HCT116 (cell line): ENCODE measurements around the gene PTHLH. TPM values are rescaled to one million over a fixed set of nuclear protein-coding genes. Genes with fewer than 3 reads are reported as not detected.

ENCODE experiments used
- ATAC-seq: fragments of 200-7000 bp; cut with Tn5 transposase; 2 replicates; pipeline ENCODE4 v1.9.1; 2020; ENCODE audit warnings: mild to moderate bottlenecking, moderate library complexity
- BruUV-seq: library from RNA; stranded (reverse); fragments of 400-500 nt; replicated peaks from 2 replicates; lab custom pipeline; 2021; lab: Mats Ljungman, UMichigan
- CTCF ChIA-PET: fragments of 300-600 bp; sonication (Branson Sonifier 250); formaldehyde crosslinking; loops from one replicate; lab custom pipeline; 2021; ENCODE audit warnings: antibody characterized with exemption; lab: Charles Lee
- POLR2A ChIA-PET: fragments of 300-600, 350-600 bp; sonication (Branson Sonifier 250); formaldehyde crosslinking; loops from one replicate; lab custom pipeline; 2021; ENCODE audit warnings: antibody characterized with exemption; lab: Charles Lee
- RAD21 ChIA-PET, 2 experiments: fragments of 300-600 bp; sonication (Branson Sonifier 250); formaldehyde crosslinking; loops; one replicate each; lab custom pipeline; 2023; ENCODE audit warnings: low total read pairs in 2 of 2; ENCODE audit not compliant: uncharacterized antibody in 2 of 2, unreplicated experiment in 2 of 2, low non-redundant PET in 1 of 2; lab: Charles Lee
- DNase-seq: peaks from one replicate; pipeline ENCODE4 v3.0.0-alpha.2; 2010; ENCODE audit warnings: low read depth, low spot score
- H2AFZ ChIP-seq: fragments of 200-600 bp; shearing (Covaris generic), sonication (generic); 2 replicates; pipeline ENCODE4 v1.6.1; 2017; ENCODE audit warnings: low read depth, mixed run types, mixed read lengths, antibody characterized with exemption, low read length; ENCODE audit not compliant: poor library complexity, severe bottlenecking
- H3K27ac ChIP-seq: 2 replicates; pipeline ENCODE4 v1.5.1; 2012; ENCODE audit warnings: low read depth, low read length
- H3K27me3 ChIP-seq: fragments of 200-600 bp; sonication (generic); 2 replicates; pipeline ENCODE4 v1.6.1; 2016; ENCODE audit warnings: mixed run types, low read length, mixed read lengths; ENCODE audit not compliant: insufficient read depth
- H3K36me3 ChIP-seq, 2 experiments: fragments of 200-500 bp in 1 of 2; fragments of 200-600 bp in 1 of 2; sonication (Bioruptor generic) in 1 of 2; sonication (generic) in 1 of 2; 2 replicates each; pipeline versions ENCODE4 v1.5.1 to v1.6.1; 2014 to 2016; ENCODE audit warnings: low read length in 2 of 2, inconsistent platforms in 1 of 2, mixed read lengths in 1 of 2, mixed run types in 1 of 2; ENCODE audit not compliant: insufficient read depth in 2 of 2, control insufficient read depth in 1 of 2
- H3K4me1 ChIP-seq, 2 experiments: fragments of 200-600 bp in 1 of 2; sonication (generic) in 1 of 2; 2 replicates each; pipeline versions ENCODE4 v1.5.1 to v1.6.1; 2012 to 2017; ENCODE audit warnings: low read length in 2 of 2, inconsistent platforms in 1 of 2, mild to moderate bottlenecking in 1 of 2, mixed read lengths in 1 of 2, mixed run types in 1 of 2, moderate library complexity in 1 of 2; ENCODE audit not compliant: insufficient read depth in 2 of 2, control insufficient read depth in 1 of 2
- H3K4me2 ChIP-seq: fragments of 200-600 bp; sonication (generic); 2 replicates; pipeline ENCODE4 v1.6.1; 2017; ENCODE audit warnings: mixed run types, low read length, mixed read lengths
- H3K4me3 ChIP-seq, 2 experiments: fragments of 200-600 bp in 1 of 2; sonication (generic) in 1 of 2; replicated peaks in 1 of 2; 2 replicates each; pipeline ENCODE4 v1.5.1; 2011 to 2016; ENCODE audit warnings: low read length in 2 of 2, control low read depth in 1 of 2, low read depth in 1 of 2, mild to moderate bottlenecking in 1 of 2, mixed read lengths in 1 of 2, mixed run types in 1 of 2
- H3K79me2 ChIP-seq: fragments of 200-600 bp; sonication (generic); 2 replicates; pipeline ENCODE4 v1.6.1; 2017; ENCODE audit warnings: mild to moderate bottlenecking, mixed run types, low read length, moderate library complexity, mixed read lengths; ENCODE audit not compliant: insufficient read depth
- H3K9ac ChIP-seq: fragments of 200-600 bp; sonication (generic); 2 replicates; pipeline ENCODE4 v1.6.1; 2016; ENCODE audit warnings: low read length, mixed read lengths
- H3K9me2 ChIP-seq: fragments of 200-600 bp; sonication (generic), shearing (Covaris generic); 2 replicates; pipeline ENCODE4 v1.6.1; 2017; ENCODE audit warnings: mixed run types, mild to moderate bottlenecking, moderate library complexity; ENCODE audit not compliant: insufficient read depth
- H3K9me3 ChIP-seq, 2 experiments: fragments of 200-500 bp in 1 of 2; fragments of 200-600 bp in 1 of 2; sonication (Bioruptor generic) in 1 of 2; sonication (generic) in 1 of 2; 2 replicates each; pipeline ENCODE4 v1.6.1; 2014 to 2017; ENCODE audit warnings: low read length in 2 of 2, mixed read lengths in 2 of 2, inconsistent platforms in 1 of 2, low read depth in 1 of 2, mild to moderate bottlenecking in 1 of 2, mixed run types in 1 of 2, moderate library complexity in 1 of 2; ENCODE audit not compliant: control insufficient read depth in 1 of 2, insufficient read depth in 1 of 2
- H4K20me1 ChIP-seq: fragments of 200-600 bp; sonication (generic), shearing (Covaris generic); 2 replicates; pipeline ENCODE4 v1.6.1; 2017; ENCODE audit warnings: mixed run types, mild to moderate bottlenecking, moderate library complexity; ENCODE audit not compliant: insufficient read depth
- CEBPB ChIP-seq: IDR thresholded peaks from 2 replicates; pipeline ENCODE4 v1.6.1; 2012; ENCODE audit warnings: low read depth
- ELF1 ChIP-seq: IDR thresholded peaks from 2 replicates; pipeline ENCODE4 v1.6.1; 2012; ENCODE audit warnings: low read depth, borderline replicate concordance
- EZH2phosphoT487 ChIP-seq: fragments of 200-600 bp; IDR thresholded peaks from 2 replicates; pipeline ENCODE4 v1.6.1; 2018; ENCODE audit warnings: antibody characterized with exemption, borderline replicate concordance
- MAX ChIP-seq: IDR thresholded peaks from 2 replicates; pipeline ENCODE4 v1.6.1; 2012
- POLR2AphosphoS5 ChIP-seq: IDR thresholded peaks from 2 replicates; pipeline ENCODE4 v1.6.1; 2011; ENCODE audit warnings: mild to moderate bottlenecking, low read depth, low read length, moderate library complexity
- RAD21 ChIP-seq: IDR thresholded peaks from 2 replicates; pipeline ENCODE4 v1.6.1; 2012; ENCODE audit warnings: low read depth, mild to moderate bottlenecking
- REST ChIP-seq: IDR thresholded peaks from 2 replicates; pipeline ENCODE4 v1.6.1; 2012; ENCODE audit warnings: low read depth
- SIN3A ChIP-seq: IDR thresholded peaks from 2 replicates; pipeline ENCODE4 v1.6.1; 2012; ENCODE audit warnings: low read depth
- SP1 ChIP-seq: IDR thresholded peaks from 2 replicates; pipeline ENCODE4 v1.6.1; 2012; ENCODE audit warnings: low read depth
- SRF ChIP-seq: IDR thresholded peaks from 2 replicates; pipeline ENCODE4 v1.6.1; 2012; ENCODE audit warnings: low read depth
- TCF7L2 ChIP-seq: IDR thresholded peaks from 2 replicates; pipeline ENCODE4 v1.7.0; 2011; ENCODE audit warnings: borderline replicate concordance, inconsistent platforms; ENCODE audit not compliant: insufficient read depth, insufficient read length; ENCODE audit errors: extremely low read depth
- YY1 ChIP-seq: IDR thresholded peaks from 2 replicates; pipeline ENCODE4 v1.6.1; 2011; ENCODE audit warnings: low read length, low read depth, moderate library complexity, mild to moderate bottlenecking; ENCODE audit not compliant: insufficient replicate concordance; ENCODE audit errors: extremely low read depth
- ZBTB33 ChIP-seq: IDR thresholded peaks from 2 replicates; pipeline ENCODE4 v1.6.1; 2011; ENCODE audit warnings: mild to moderate bottlenecking, low read length, moderate library complexity; ENCODE audit not compliant: insufficient replicate concordance; ENCODE audit errors: extremely low read depth
- ZFX ChIP-seq: fragments of 450-650 bp; IDR thresholded peaks from 2 replicates; pipeline ENCODE4 v1.6.1; 2017
- ZNF274 ChIP-seq: fragments of 200-500 bp; sonication (Bioruptor generic); IDR thresholded peaks from 2 replicates; pipeline ENCODE4 v1.6.1; 2014; ENCODE audit warnings: mild to moderate bottlenecking, low read depth, low read length, inconsistent platforms
- intact Hi-C: fragments of 100-400 bp; cut with micrococcal nuclease; formaldehyde crosslinking; loops from 2 replicates; pipeline ENCODE4 v1.10.0; 2022
- total RNA-seq: library from RNA; stranded (reverse); gene quantifications from one replicate; pipeline ENCODE4 v1.2.1, GENCODE V29; 2021; ENCODE audit not compliant: unreplicated experiment
- TF ChIP-seq, protein P1 (sequence below): IDR thresholded peaks from 2 replicates; pipeline ENCODE4 v1.6.1; 2012

PTHLH gene
- total RNA-seq, 1 experiment from 2014 or later: not detected

- Histone ChIP-seq H3K79me2 (no peaks in the 10 kb centered on the region), H4K20me1 (no peaks in the 10 kb centered on the region), H3K27me3 (no peaks in the 10 kb centered on the region), H2AFZ (no peak overlapping the region), H3K4me2 (no peak overlapping the region), H3K9me2 (no peaks in the 10 kb centered on the region), H3K36me3 (no peaks in the 10 kb centered on the region), H3K9ac (no peak overlapping the region), H3K4me3 (no peak overlapping the region), H3K4me1 (no peaks in the 10 kb centered on the region), H3K9me3 (no peaks in the 10 kb centered on the region), H3K27ac (no peak overlapping the region)
- ChIA-PET CTCF (no interaction called here), RAD21 (no interaction called here), POLR2A (no interaction called here)
- ATAC-seq (no peak), DNase-seq (no peak)
- BruUV-seq: no TSS peak
- intact Hi-C loops: no loop called here
- no peak for TF ChIP-seq ELF1
- TF ChIP-seq ZBTB33: no peak
- TF ChIP-seq RAD21: no peak
- no peak for TF ChIP-seq CEBPB
- no peak for TF ChIP-seq SIN3A
- no peak for TF ChIP-seq YY1
- no peak for TF ChIP-seq REST
- no peak for TF ChIP-seq SP1
- no peak for TF ChIP-seq TCF7L2
- TF ChIP-seq ZFX: no peak
- no peak for TF ChIP-seq SRF
- TF ChIP-seq, protein P1, sequence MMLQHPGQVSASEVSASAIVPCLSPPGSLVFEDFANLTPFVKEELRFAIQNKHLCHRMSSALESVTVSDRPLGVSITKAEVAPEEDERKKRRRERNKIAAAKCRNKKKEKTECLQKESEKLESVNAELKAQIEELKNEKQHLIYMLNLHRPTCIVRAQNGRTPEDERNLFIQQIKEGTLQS: no peak
- no peak for TF ChIP-seq MAX
- no peak for TF ChIP-seq ZNF274
- no peak for TF ChIP-seq EZH2phosphoT487
- no peak for TF ChIP-seq POLR2AphosphoS5
Observed at GRCh38 chr12:27996761-27997160, 24.2 kb upstream of the PTHLH start.
